Ascending aorta (tissue), 2 donors: ENCODE data around the gene SOX13. TPM values are rescaled to one million over a fixed set of nuclear protein-coding genes. Genes with fewer than 3 reads are reported as not detected.

Experiments used
- DNase-seq, 2 donors: peaks; one replicate each; pipeline ENCODE4 v3.0.0-alpha.2; 2019; ENCODE audit warnings: low spot score in 2 of 2
- H3K27ac ChIP-seq, 2 donors: fragments of 200-600 bp; sonication (generic); one replicate each; pipeline ENCODE4 v1.5.1; 2016 to 2017; ENCODE audit warnings: mild to moderate bottlenecking in 1 of 2
- H3K27me3 ChIP-seq: fragments of 200-600 bp; sonication (generic); one replicate; pipeline ENCODE4 v1.5.1; 2017
- H3K36me3 ChIP-seq, 2 donors: fragments of 200-600 bp; sonication (generic); one replicate each; pipeline ENCODE4 v1.5.1; 2016
- H3K4me1 ChIP-seq, 2 donors: fragments of 200-600 bp; sonication (generic); one replicate each; pipeline ENCODE4 v1.5.1; 2016 to 2017; ENCODE audit warnings: mild to moderate bottlenecking in 1 of 2
- H3K4me3 ChIP-seq, 2 donors: fragments of 200-600 bp; sonication (generic); one replicate each; pipeline ENCODE4 v1.5.1; 2016 to 2017; ENCODE audit warnings: mild to moderate bottlenecking in 1 of 2
- H3K9me3 ChIP-seq, 2 donors: fragments of 200-600 bp; sonication (generic); one replicate each; pipeline ENCODE4 v1.5.1; 2016
- intact Hi-C: fragments of 100-400 bp; cut with DNase I; formaldehyde crosslinking; loops from one replicate; pipeline ENCODE4 v1.15.1; 2023
- total RNA-seq: library from RNA; depleted of rRNA; stranded (reverse); fragments of >200 nt; gene quantifications from one replicate; pipeline ENCODE4 v1.1.0, GENCODE V29; 2016
- TF ChIP-seq, protein P1 (sequence below), 3 experiments: fragments of 200-600 bp in 2 of 3; fragments of 450-650 bp in 1 of 3; sonication (generic) in 2 of 3; IDR thresholded peaks; one replicate each; pipeline ENCODE4 v1.5.1; 2016 to 2019; ENCODE audit warnings: antibody characterized with exemption in 3 of 3, mild to moderate bottlenecking in 1 of 3, moderate library complexity in 1 of 3

Gene SOX13
- total RNA-seq, 1 donor from 2014 or later: 70.1 TPM

DNA sequence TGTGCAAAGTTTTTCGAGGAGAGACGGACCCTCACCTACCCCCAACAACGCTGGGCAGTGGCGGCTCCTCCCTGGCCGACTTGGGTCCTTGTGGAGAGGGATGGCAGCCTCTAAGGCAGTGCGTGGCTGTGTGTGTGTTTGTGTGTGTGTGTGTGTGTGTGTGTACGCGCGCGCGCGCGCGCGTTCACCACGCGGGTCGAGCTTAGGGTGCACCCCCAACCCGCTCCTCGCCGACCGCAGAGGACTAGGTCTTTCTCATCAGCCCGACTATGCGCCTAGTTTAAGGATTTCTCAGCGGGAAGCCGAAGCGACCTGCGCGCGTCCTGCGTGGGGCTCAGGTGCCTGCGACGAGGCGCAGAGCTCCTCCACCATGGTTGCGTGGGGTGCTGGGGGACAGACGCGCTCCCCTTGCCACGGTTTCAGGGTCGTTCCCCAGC lies 940 bp downstream of the SOX13 start:
- Histone ChIP-seq H3K36me3 (no peaks in the 10 kb centered on the region), H3K27me3 (no peaks in the 10 kb centered on the region), H3K9me3 (no peaks in the 10 kb centered on the region), H3K4me3 (peak overlapping the region; percentile 65 to 89), H3K27ac (peak overlapping the region; percentile 74 to 78), H3K4me1 (peaks cover 0 to 20% of the 10 kb centered on the region in 2 donors)
- TF ChIP-seq, protein P1, sequence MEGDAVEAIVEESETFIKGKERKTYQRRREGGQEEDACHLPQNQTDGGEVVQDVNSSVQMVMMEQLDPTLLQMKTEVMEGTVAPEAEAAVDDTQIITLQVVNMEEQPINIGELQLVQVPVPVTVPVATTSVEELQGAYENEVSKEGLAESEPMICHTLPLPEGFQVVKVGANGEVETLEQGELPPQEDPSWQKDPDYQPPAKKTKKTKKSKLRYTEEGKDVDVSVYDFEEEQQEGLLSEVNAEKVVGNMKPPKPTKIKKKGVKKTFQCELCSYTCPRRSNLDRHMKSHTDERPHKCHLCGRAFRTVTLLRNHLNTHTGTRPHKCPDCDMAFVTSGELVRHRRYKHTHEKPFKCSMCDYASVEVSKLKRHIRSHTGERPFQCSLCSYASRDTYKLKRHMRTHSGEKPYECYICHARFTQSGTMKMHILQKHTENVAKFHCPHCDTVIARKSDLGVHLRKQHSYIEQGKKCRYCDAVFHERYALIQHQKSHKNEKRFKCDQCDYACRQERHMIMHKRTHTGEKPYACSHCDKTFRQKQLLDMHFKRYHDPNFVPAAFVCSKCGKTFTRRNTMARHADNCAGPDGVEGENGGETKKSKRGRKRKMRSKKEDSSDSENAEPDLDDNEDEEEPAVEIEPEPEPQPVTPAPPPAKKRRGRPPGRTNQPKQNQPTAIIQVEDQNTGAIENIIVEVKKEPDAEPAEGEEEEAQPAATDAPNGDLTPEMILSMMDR (IDR thresholded peaks at IDR 0.05): no peak
- intact Hi-C loops: loop anchor here (1.0 kb wide), 1 partner anchor 53 kb away; no protein-coding TSS in a partner anchor
- no peak for DNase-seq

DNA sequence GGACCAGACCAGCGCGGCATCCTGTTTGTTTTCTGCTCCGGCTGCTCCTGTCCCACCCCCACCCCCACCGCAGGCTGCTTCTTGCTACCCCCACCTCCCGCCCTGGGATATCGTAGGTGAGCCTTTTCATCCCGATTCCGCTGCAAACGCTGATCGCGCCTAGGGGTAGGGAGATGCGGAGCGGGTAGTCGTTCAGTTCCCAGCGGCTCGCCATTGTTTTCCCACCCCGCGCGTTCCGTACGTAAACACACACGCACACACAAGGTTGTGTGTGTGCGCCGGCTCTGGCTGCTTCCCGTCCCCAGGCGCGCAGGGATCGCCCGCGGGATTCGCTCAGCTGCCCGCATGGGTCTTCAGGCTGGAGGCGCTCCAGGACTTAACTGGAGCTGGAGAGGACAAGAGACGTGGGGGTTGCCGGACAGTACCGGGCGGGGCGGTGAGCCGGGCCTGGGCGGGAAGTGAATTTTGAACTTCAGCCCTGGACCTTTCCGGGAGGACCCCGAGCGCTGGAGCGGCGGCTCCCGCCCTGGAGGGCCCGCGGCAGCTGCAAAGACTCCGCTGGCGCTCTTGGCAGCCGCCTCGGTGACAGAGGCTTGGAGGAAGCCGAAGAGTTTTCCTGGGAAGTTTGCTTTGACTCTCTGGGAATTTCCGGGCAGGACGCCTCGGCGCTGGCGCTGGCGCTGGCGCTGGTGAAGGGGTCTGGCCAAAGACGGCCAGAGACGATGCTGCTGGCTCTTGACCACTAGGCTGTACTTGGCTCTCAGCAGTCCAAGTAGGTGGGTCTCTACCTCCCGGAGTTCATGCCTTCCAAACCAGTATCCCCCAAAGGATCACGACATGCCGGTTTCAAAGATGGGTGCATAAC lies 1.6 kb downstream of the SOX13 start:
- DNase-seq: peak in 1 of 2 donors; percentile 72
- Histone ChIP-seq H3K9me3 (no peaks in the 10 kb centered on the region), H3K4me1 (peaks cover 2 to 24% of the 10 kb centered on the region in 2 donors)

DNA sequence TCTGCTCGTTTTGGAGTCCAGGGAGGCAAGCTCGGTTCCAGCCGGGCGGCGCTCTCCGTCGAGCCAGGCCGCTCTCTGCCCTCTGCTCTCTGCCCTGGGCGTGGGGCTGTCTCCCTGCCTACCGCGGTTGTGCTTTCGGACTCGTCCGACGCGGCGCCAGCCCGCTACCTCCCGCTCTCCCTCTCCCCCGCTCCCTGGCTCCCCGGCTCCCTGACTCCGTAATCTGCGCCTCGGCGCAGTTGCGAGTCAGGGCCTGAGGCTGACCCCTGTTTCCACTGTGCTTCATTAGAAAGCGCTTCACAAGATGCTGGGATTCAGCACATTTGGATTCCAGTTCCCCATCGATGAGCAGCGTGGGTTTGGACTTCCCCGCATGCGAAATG lies 2.2 kb downstream of the SOX13 start:
- Histone ChIP-seq H3K27me3 (no peaks in the 10 kb centered on the region), H3K9me3 (no peaks in the 10 kb centered on the region), H3K36me3 (no peaks in the 10 kb centered on the region), H3K4me3 (peak overlapping the region; percentile 65 to 89), H3K27ac (peak overlapping the region; percentile 74 to 78), H3K4me1 (peaks cover 8 to 30% of the 10 kb centered on the region in 2 donors)
- TF ChIP-seq, protein P1 (IDR thresholded peaks at IDR 0.05): no peak
- intact Hi-C loops: no loop called here
- no peak for DNase-seq

More for the DNA sequence above, 1.6 kb downstream of the SOX13 start:
- TF ChIP-seq, protein P1 (IDR thresholded peaks at IDR 0.05): no peak
- Histone ChIP-seq H3K4me3 (peak overlapping the region; percentile 65 to 89), H3K27ac (peak overlapping the region; percentile 74 to 78), H3K36me3 (no peaks in the 10 kb centered on the region), H3K27me3 (no peaks in the 10 kb centered on the region)
- intact Hi-C loops: no loop called here

DNA sequence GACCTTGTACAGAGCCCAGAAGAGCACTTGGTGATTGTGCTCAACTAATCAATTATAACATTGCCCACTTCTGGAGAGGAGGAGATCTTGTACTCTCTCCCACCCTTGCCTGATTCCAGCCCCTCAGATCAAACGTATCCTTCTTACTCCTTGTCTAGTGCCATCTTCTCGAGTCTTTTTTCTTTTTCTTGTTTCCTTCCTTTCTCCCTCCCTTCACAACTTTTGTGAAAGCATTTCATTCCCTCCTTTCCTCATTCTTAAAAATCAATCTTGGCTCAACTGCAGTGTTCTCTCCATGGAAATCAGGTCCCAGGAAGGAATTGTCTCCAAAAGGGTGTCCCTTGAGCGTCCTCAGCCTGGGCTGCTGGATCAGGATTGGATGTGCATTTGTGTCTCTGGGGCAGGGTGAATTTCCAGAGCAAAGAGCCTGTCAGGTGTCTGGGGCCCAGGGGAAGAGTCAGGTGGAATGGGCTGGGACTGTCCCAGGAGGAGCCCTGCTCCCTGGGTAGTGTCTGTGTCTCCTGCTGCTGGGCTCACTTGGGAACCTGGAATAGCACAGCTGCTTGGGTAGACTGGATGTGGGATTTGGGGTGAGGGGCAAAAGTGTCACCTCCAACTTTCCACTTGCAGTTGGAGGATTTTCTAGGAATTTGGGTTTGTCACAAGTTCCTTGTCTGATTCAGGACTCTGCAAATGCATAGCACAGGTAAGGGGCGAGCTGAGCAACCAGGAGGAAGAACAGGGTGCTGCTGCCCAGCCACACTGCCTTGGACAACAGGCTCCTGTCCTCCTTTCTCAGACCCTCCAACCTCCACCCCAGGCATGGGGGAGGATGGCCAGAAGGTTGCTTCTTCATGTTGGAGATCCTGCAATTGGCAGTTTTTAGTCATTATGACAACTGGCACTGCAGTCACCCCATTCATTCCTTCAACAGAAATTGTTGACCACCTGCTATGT lies 3.3 kb downstream of the SOX13 start:
- DNase-seq: no peak
- H3K36me3 ChIP-seq: no peaks in the 10 kb centered on the region
- peak overlapping the region; percentile 0 to 89 for H3K4me3 ChIP-seq
- TF ChIP-seq, protein P1 (IDR thresholded peaks at IDR 0.05): no peak
- no peaks in the 10 kb centered on the region for H3K27me3 ChIP-seq
- H3K27ac ChIP-seq: peak overlapping the region in 1 of 2 donors; percentile 78
- intact Hi-C loops: no loop called here
- H3K9me3 ChIP-seq: no peaks in the 10 kb centered on the region
- peaks cover 8 to 41% of the 10 kb centered on the region in 2 donors for H3K4me1 ChIP-seq

DNA sequence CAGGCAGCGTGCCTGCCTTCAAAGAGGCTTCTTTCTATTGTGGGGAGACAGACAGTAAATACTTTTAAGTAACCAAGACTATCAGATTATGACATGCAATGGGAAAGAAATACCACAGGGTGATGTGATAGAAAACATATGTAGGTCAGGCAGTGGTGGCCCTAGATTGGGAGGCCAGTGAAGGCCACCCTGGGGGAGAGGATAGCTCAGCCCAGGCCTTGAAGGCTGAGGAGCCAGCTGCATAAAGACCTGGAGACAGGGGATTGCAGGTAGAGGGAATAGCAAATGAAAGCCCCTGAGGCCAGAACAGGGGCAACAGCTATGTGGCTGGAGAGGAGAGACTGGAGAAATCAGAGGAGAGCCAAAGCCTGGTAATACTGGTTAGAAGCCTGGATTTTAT lies 4.0 kb downstream of the SOX13 start:
- Histone ChIP-seq H3K4me1 (peaks cover 13 to 48% of the 10 kb centered on the region in 2 donors), H3K27me3 (no peaks in the 10 kb centered on the region), H3K4me3 (no peak overlapping the region), H3K9me3 (no peaks in the 10 kb centered on the region), H3K36me3 (no peaks in the 10 kb centered on the region), H3K27ac (peak overlapping the region in 1 of 2 donors; percentile 78)
- TF ChIP-seq, protein P1 (IDR thresholded peaks at IDR 0.05): no peak
- intact Hi-C loops: no loop called here
- DNase-seq: no peak
